IPS DF 19.7 (cell line): ENCODE measurements around the gene ESRRA.

Source experiments
- DNase-seq: peaks from one replicate; pipeline ENCODE4 v3.0.0-alpha.2; 2013; ENCODE audit warnings: low read depth, low spot score

Gene ESRRA

GRCh38 chr11:64349404-64349803, 44.1 kb downstream of the ESRRA start:
- DNase-seq, result no peak

GRCh38 chr11:64351136-64351631, 45.9 kb downstream of the ESRRA start:
- DNase-seq, result no peak

- DNase-seq, result no peak
Measured at GRCh38 chr11:64352099-64352994, 47.0 kb downstream of the ESRRA start.

GRCh38 chr11:64352995-64353714, 47.8 kb downstream of the ESRRA start:
- no peak for DNase-seq

- DNase-seq, result no peak
Measured at GRCh38 chr11:64353715-64354506, 48.6 kb downstream of the ESRRA start.

GRCh38 chr11:64355078-64355940, 50.0 kb downstream of the ESRRA start:
- DNase-seq, result no peak

- no peak for DNase-seq
Measured at GRCh38 chr11:64356498-64357411, 51.4 kb downstream of the ESRRA start.

- no peak for DNase-seq
Measured at GRCh38 chr11:64357446-64357845, 52.1 kb downstream of the ESRRA start.

- DNase-seq, result no peak
Measured at GRCh38 chr11:64357904-64358535, 52.7 kb downstream of the ESRRA start.

GRCh38 chr11:64358536-64358906, 53.2 kb downstream of the ESRRA start:
- no peak for DNase-seq

GRCh38 chr11:64358907-64359711, 53.8 kb downstream of the ESRRA start, which contains the start of gene RPS6KA4:
Gene RPS6KA4, plus strand, starts transcription at chr11:64359162. Its CDS starts 74 bp downstream, at chr11:64359236.
- no peak for DNase-seq

GRCh38 chr11:64359712-64360445, 54.6 kb downstream of the ESRRA start:
- no peak for DNase-seq

GRCh38 chr11:64360448-64360921, 55.2 kb downstream of the ESRRA start:
- DNase-seq, result no peak

- no peak for DNase-seq
Measured at GRCh38 chr11:64361659-64362058, 56.3 kb downstream of the ESRRA start.

- DNase-seq, result no peak
Measured at GRCh38 chr11:64362339-64362738, 57.0 kb downstream of the ESRRA start.

- no peak for DNase-seq
Measured at GRCh38 chr11:64364435-64364834, 59.1 kb downstream of the ESRRA start.

- DNase-seq, result no peak
Measured at GRCh38 chr11:64364911-64365310, 59.6 kb downstream of the ESRRA start.
